ENCODE data around the gene INTS11. TPM values are rescaled to one million over a fixed set of nuclear protein-coding genes. Genes with fewer than 3 reads are reported as not detected.

Gene INTS11
- total RNA-seq, 1 experiment from 2014 or later = 103 TPM

DNA sequence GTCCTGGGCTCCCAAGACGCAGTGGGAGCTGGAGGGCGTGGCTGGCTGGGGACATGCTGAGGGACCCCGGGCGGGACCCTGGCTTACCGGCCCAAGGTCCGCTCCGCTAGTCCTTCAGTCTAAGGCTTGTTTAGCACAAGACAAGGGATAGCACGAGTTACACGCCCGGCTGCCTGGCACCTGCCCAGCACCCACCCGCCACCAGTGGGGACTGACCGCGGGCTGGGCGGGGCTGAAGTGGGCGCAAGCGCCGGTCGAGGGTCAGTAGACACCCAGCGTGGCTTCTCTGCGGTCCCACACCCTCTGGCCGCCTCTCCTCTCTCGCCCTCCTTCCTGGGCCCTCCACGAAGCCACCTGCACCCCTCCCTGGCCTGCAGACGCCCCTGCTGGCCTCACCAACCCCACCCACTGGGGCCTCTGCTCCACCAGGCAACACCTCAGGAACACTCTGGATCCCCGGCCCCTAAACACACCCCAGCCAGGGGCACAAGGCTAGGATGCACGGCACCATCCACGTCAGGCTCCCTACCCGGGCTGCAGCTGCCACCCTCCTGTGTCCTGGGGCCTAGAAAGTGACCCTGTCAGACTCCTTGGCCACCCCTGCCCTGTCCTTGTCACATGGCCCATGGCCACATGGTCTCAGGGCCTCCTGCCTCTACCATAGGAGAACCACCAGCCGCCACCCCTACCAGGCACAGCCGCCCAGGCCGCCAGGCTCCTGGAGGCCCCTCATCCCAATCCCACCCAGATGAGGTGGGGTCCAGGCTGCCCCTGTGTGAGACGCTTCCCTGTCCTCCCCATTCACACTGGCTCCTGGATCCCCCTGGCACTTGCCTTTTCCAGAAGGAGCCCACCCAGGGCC is 12.7 kb upstream of the INTS11 start:
- POLR2A ChIA-PET = no interaction called here
- Mint-ChIP-seq H3K36me3 (ENCODE audit: insufficient read depth, unreplicated experiment) (peaks cover 43% of the 10 kb centered on the region), H3K4me3 (ENCODE audit: unreplicated experiment) (no peak overlapping the region), H3K4me1 (ENCODE audit: low read depth, unreplicated experiment) (no peaks in the 10 kb centered on the region), H3K9me3 (ENCODE audit: unreplicated experiment) (no peaks in the 10 kb centered on the region), H3K27me3 (ENCODE audit: insufficient read depth, unreplicated experiment) (no peaks in the 10 kb centered on the region), H3K27ac (ENCODE audit: unreplicated experiment) (no peak overlapping the region)
- no peak for DNase-seq
- no TSS peak for BruUV-seq (replicated peaks)
- H3K9me3 ChIP-seq = no peaks in the 10 kb centered on the region
- no peaks in the 10 kb centered on the region; the same call in 1 of the 2 replicates for H3K36me3 ChIP-seq (ENCODE audit: control insufficient read depth, insufficient read depth, low read length)
- no peaks in the 10 kb centered on the region for H3K27me3 ChIP-seq (replicated peaks; ENCODE audit: control insufficient read depth, insufficient read depth, low read length)
- no peaks in the 10 kb centered on the region for H3K4me1 ChIP-seq
- intact Hi-C loops (cut with micrococcal nuclease; ENCODE audit: unreplicated experiment) = no loop called here
- no peak overlapping the region for H3K4me3 ChIP-seq (ENCODE audit: low read depth, low read length)
- CTCF ChIA-PET = no interaction called here
- TF ChIP-seq, protein P1, sequence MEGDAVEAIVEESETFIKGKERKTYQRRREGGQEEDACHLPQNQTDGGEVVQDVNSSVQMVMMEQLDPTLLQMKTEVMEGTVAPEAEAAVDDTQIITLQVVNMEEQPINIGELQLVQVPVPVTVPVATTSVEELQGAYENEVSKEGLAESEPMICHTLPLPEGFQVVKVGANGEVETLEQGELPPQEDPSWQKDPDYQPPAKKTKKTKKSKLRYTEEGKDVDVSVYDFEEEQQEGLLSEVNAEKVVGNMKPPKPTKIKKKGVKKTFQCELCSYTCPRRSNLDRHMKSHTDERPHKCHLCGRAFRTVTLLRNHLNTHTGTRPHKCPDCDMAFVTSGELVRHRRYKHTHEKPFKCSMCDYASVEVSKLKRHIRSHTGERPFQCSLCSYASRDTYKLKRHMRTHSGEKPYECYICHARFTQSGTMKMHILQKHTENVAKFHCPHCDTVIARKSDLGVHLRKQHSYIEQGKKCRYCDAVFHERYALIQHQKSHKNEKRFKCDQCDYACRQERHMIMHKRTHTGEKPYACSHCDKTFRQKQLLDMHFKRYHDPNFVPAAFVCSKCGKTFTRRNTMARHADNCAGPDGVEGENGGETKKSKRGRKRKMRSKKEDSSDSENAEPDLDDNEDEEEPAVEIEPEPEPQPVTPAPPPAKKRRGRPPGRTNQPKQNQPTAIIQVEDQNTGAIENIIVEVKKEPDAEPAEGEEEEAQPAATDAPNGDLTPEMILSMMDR (IDR thresholded peaks at IDR 0.05; ENCODE audit: insufficient read depth in 1 of 2, low read depth in 1 of 2, low read length in 1 of 2, severe bottlenecking in 1 of 2, unreplicated experiment in 1 of 2) = no peak

DNA sequence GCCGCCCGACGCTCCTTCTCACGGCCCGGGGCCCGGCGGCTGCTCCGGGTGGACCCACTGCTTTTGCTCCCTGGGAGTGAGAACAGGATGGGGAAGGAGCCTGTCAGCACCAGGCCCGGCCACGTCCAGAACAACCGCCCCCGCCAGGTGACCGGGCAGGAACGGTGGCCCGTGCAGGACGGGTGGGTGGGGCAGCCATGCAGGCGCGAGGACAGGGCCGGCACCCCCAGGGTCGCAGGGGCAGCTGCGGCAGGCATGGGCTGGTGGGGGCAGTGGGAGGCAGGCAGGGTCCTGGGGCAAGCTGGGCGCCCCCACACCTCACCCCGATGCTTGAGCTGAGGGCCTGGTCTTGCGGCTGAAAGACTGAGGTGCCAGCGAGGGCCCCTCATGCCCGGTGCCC is 12.0 kb upstream of the INTS11 start:
- Mint-ChIP-seq H3K27ac (ENCODE audit: unreplicated experiment) (no peak overlapping the region), H3K27me3 (ENCODE audit: insufficient read depth, unreplicated experiment) (no peaks in the 10 kb centered on the region), H3K4me1 (ENCODE audit: low read depth, unreplicated experiment) (no peaks in the 10 kb centered on the region), H3K4me3 (ENCODE audit: unreplicated experiment) (no peak overlapping the region), H3K36me3 (ENCODE audit: insufficient read depth, unreplicated experiment) (peaks cover 49% of the 10 kb centered on the region), H3K9me3 (ENCODE audit: unreplicated experiment) (no peaks in the 10 kb centered on the region)
- CTCF ChIA-PET = no interaction called here
- no peaks in the 10 kb centered on the region for H3K4me1 ChIP-seq
- no peak for DNase-seq
- intact Hi-C loops (cut with micrococcal nuclease; ENCODE audit: unreplicated experiment) = no loop called here
- no peak overlapping the region for H3K4me3 ChIP-seq (ENCODE audit: low read depth, low read length)
- POLR2A ChIA-PET = no interaction called here
- no peaks in the 10 kb centered on the region; the same call in 1 of the 2 replicates for H3K36me3 ChIP-seq (ENCODE audit: control insufficient read depth, insufficient read depth, low read length)
- BruUV-seq (replicated peaks) = no TSS peak
- no peaks in the 10 kb centered on the region for H3K9me3 ChIP-seq
- TF ChIP-seq, protein P1 (IDR thresholded peaks at IDR 0.05; ENCODE audit: insufficient read depth in 1 of 2, low read depth in 1 of 2, low read length in 1 of 2, severe bottlenecking in 1 of 2, unreplicated experiment in 1 of 2) = no peak
- H3K27me3 ChIP-seq (replicated peaks; ENCODE audit: control insufficient read depth, insufficient read depth, low read length) = no peaks in the 10 kb centered on the region

DNA sequence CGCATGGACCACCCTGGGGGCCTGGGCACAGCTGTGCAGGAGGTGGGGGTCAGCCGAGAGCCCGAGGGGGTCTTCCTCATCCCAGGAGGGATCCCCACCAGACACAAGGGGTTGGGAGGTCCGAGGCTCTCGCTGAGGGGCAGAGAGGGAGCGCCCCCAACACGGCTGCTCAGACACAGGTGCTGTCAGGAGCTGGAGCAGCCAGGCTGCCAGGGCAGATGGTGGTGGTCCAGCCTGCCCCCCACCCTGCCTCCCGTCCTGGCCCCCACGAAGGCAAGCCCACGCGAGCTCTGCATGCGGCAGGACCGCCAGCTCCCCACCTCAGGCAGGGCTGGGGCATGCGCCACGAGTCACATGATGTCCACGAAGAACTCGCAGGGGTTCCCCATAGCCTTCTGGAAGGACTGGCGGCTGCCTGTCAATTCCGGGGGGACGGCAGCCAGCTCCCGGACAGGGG is 11.4 kb upstream of the INTS11 start:
- no peak for DNase-seq
- Mint-ChIP-seq H3K4me1 (ENCODE audit: low read depth, unreplicated experiment) (no peaks in the 10 kb centered on the region), H3K36me3 (ENCODE audit: insufficient read depth, unreplicated experiment) (peaks cover 49% of the 10 kb centered on the region), H3K4me3 (ENCODE audit: unreplicated experiment) (no peak overlapping the region), H3K27me3 (ENCODE audit: insufficient read depth, unreplicated experiment) (no peaks in the 10 kb centered on the region), H3K27ac (ENCODE audit: unreplicated experiment) (no peak overlapping the region), H3K9me3 (ENCODE audit: unreplicated experiment) (no peaks in the 10 kb centered on the region)
- BruUV-seq (replicated peaks) = no TSS peak
- H3K4me3 ChIP-seq (ENCODE audit: low read depth, low read length) = no peak overlapping the region
- ChIA-PET CTCF (no interaction called here), POLR2A (no interaction called here)
- no peaks in the 10 kb centered on the region for H3K4me1 ChIP-seq
- H3K36me3 ChIP-seq (ENCODE audit: control insufficient read depth, insufficient read depth, low read length) = no peaks in the 10 kb centered on the region
- TF ChIP-seq, protein P1 (IDR thresholded peaks at IDR 0.05; ENCODE audit: insufficient read depth in 1 of 2, low read depth in 1 of 2, low read length in 1 of 2, severe bottlenecking in 1 of 2, unreplicated experiment in 1 of 2) = no peak
- no peaks in the 10 kb centered on the region for H3K27me3 ChIP-seq (replicated peaks; ENCODE audit: control insufficient read depth, insufficient read depth, low read length)
- intact Hi-C loops (cut with micrococcal nuclease; ENCODE audit: unreplicated experiment) = no loop called here
- no peaks in the 10 kb centered on the region for H3K9me3 ChIP-seq

Measured in Caco-2 (cell line).